ENCODE measurements around the gene TEDC1.

GRCh38 chr14:105487449-105487985 lies 3.5 kb upstream of the TEDC1 start:
- TF ChIP-seq, protein P1, sequence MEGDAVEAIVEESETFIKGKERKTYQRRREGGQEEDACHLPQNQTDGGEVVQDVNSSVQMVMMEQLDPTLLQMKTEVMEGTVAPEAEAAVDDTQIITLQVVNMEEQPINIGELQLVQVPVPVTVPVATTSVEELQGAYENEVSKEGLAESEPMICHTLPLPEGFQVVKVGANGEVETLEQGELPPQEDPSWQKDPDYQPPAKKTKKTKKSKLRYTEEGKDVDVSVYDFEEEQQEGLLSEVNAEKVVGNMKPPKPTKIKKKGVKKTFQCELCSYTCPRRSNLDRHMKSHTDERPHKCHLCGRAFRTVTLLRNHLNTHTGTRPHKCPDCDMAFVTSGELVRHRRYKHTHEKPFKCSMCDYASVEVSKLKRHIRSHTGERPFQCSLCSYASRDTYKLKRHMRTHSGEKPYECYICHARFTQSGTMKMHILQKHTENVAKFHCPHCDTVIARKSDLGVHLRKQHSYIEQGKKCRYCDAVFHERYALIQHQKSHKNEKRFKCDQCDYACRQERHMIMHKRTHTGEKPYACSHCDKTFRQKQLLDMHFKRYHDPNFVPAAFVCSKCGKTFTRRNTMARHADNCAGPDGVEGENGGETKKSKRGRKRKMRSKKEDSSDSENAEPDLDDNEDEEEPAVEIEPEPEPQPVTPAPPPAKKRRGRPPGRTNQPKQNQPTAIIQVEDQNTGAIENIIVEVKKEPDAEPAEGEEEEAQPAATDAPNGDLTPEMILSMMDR (optimal IDR thresholded peaks at IDR 0.05 in 1 of 3, IDR thresholded peaks at IDR 0.05 in 1 of 3, conservative IDR thresholded peaks at IDR 0.05 in 1 of 3; ENCODE audit: extremely low read depth in 1 of 3, insufficient read depth in 2 of 3, low read length in 3 of 3), result no peak
- no peak for TF ChIP-seq EZH2 (IDR thresholded peaks at IDR 0.05; ENCODE audit: low read length)

All from keratinocyte (primary cell).